Measurements from ENCODE around the gene SFI1. TPM values are rescaled to one million over a fixed set of nuclear protein-coding genes. Genes with fewer than 3 reads are reported as not detected.
"Not testable (repeated sequence)": the region's sequence is repeated elsewhere in the genome, so short reads cannot be mapped to it uniquely, and the experiment has no call there.

SFI1 gene
- polyA plus RNA-seq, 1 donor = 52.3 TPM

GRCh38 chr22:31491218-31491962 is 4.9 kb upstream of the SFI1 start:
- DNase-seq = no peak

- no peak for DNase-seq
Measured at GRCh38 chr22:31492151-31492550, 4.2 kb upstream of the SFI1 start.

- not testable (repeated sequence) for DNase-seq
Measured at GRCh38 chr22:31493355-31493754, 3.0 kb upstream of the SFI1 start.

- no peak for DNase-seq
Measured at GRCh38 chr22:31495343-31495742, 993 bp upstream of the SFI1 start.

GRCh38 chr22:31496735-31497146 is 405 bp downstream of the SFI1 start:
- DNase-seq = no peak

GRCh38 chr22:31497148-31497938 is 1.0 kb downstream of the SFI1 start:
- DNase-seq = no peak

GRCh38 chr22:31501738-31502137 is 5.4 kb downstream of the SFI1 start:
- no peak for DNase-seq

- no peak for DNase-seq
Measured at GRCh38 chr22:31503211-31503964, 7.1 kb downstream of the SFI1 start.

GRCh38 chr22:31504282-31504681 is 7.9 kb downstream of the SFI1 start:
- DNase-seq = no peak

- DNase-seq = not testable (repeated sequence)
Measured at GRCh38 chr22:31507517-31507916, 11.2 kb downstream of the SFI1 start.

GRCh38 chr22:31508536-31508935 is 12.2 kb downstream of the SFI1 start:
- no peak for DNase-seq

- DNase-seq = no peak
Measured at GRCh38 chr22:31509061-31509762, 12.9 kb downstream of the SFI1 start.

- DNase-seq = no peak
Measured at GRCh38 chr22:31520051-31520450, 23.7 kb downstream of the SFI1 start.

GRCh38 chr22:31524132-31524531 is 27.8 kb downstream of the SFI1 start:
- not testable (repeated sequence) for DNase-seq

GRCh38 chr22:31526270-31526669 is 29.9 kb downstream of the SFI1 start:
- no peak for DNase-seq

GRCh38 chr22:31530823-31531195 is 34.5 kb downstream of the SFI1 start:
- DNase-seq = peak; percentile 39

GRCh38 chr22:31532060-31532459 is 35.7 kb downstream of the SFI1 start:
- no peak for DNase-seq

GRCh38 chr22:31533374-31533773 is 37.0 kb downstream of the SFI1 start:
- peak; percentile 18 for DNase-seq

GRCh38 chr22:31537019-31537535 is 40.7 kb downstream of the SFI1 start:
- no peak for DNase-seq

- DNase-seq = no peak
Measured at GRCh38 chr22:31538815-31539214, 42.5 kb downstream of the SFI1 start.

GRCh38 chr22:31540166-31540565 is 43.8 kb downstream of the SFI1 start:
- DNase-seq = not testable (repeated sequence)

- no peak for DNase-seq
Measured at GRCh38 chr22:31540966-31541365, 44.6 kb downstream of the SFI1 start.

Measured in left kidney (tissue), 2 donors.